MCF 10A (cell line): ENCODE results near the gene AKR1A1. TPM values are rescaled to one million over a fixed set of nuclear protein-coding genes. Genes with fewer than 3 reads are reported as not detected.

ENCODE experiments used
- BruUV-seq: library from RNA; stranded (reverse); fragments of 400-500 nt; replicated peaks from 2 replicates; lab custom pipeline; 2021; lab: Mats Ljungman, UMichigan
- CTCF ChIA-PET: fragments of 300-600 bp; sonication (Branson Sonifier 250); formaldehyde crosslinking; extraction: SDS; loops from one replicate; lab custom pipeline; 2021; ENCODE audit warnings: antibody characterized with exemption, inconsistent platforms; lab: Yijun Ruan, JAX
- POLR2A ChIA-PET: fragments of 300-600, 350-650 bp; sonication (Branson Sonifier 250); formaldehyde crosslinking; extraction: SDS; loops from one replicate; lab custom pipeline; 2020; ENCODE audit warnings: antibody characterized with exemption, inconsistent platforms; lab: Yijun Ruan, JAX
- DNase-seq: peaks from one replicate; pipeline ENCODE4 v3.0.0-alpha.2; 2018; ENCODE audit not compliant: unreplicated experiment
- H3K27ac Mint-ChIP-seq: one replicate; pipeline ENCODE4 v1.8.0; 2022; ENCODE audit warnings: mild to moderate bottlenecking, low read depth, mixed read lengths; ENCODE audit not compliant: unreplicated experiment
- H3K27me3 Mint-ChIP-seq: one replicate; pipeline ENCODE4 v1.8.0; 2022; ENCODE audit warnings: mixed read lengths; ENCODE audit not compliant: insufficient read depth, unreplicated experiment
- H3K36me3 Mint-ChIP-seq: one replicate; pipeline ENCODE4 v1.8.0; 2022; ENCODE audit warnings: mild to moderate bottlenecking, moderate library complexity, mixed read lengths; ENCODE audit not compliant: insufficient read depth, unreplicated experiment
- H3K4me1 Mint-ChIP-seq: one replicate; pipeline ENCODE4 v1.8.0; 2022; ENCODE audit warnings: mixed read lengths; ENCODE audit not compliant: insufficient read depth, unreplicated experiment
- H3K4me3 Mint-ChIP-seq: one replicate; pipeline ENCODE4 v1.8.0; 2022; ENCODE audit warnings: mild to moderate bottlenecking, moderate library complexity, mixed read lengths; ENCODE audit not compliant: unreplicated experiment
- H3K9me3 Mint-ChIP-seq: one replicate; pipeline ENCODE4 v1.8.0; 2022; ENCODE audit warnings: mixed read lengths; ENCODE audit not compliant: unreplicated experiment
- intact Hi-C: fragments of 100-400 bp; cut with micrococcal nuclease; formaldehyde crosslinking; loops from 2 replicates; pipeline ENCODE4 v1.14.1; 2022
- total RNA-seq: library from RNA; stranded (reverse); gene quantifications from 2 replicates; pipeline ENCODE4 v1.2.3, GENCODE V29; 2022
- TF ChIP-seq, protein P1 (sequence below): fragments of 200-600 bp; IDR thresholded peaks from one replicate; pipeline ENCODE4 v1.8.0; 2022; ENCODE audit warnings: antibody characterized with exemption, mild to moderate bottlenecking; ENCODE audit not compliant: unreplicated experiment

Gene AKR1A1
- total RNA-seq, 1 experiment from 2014 or later: 108 TPM

DNA sequence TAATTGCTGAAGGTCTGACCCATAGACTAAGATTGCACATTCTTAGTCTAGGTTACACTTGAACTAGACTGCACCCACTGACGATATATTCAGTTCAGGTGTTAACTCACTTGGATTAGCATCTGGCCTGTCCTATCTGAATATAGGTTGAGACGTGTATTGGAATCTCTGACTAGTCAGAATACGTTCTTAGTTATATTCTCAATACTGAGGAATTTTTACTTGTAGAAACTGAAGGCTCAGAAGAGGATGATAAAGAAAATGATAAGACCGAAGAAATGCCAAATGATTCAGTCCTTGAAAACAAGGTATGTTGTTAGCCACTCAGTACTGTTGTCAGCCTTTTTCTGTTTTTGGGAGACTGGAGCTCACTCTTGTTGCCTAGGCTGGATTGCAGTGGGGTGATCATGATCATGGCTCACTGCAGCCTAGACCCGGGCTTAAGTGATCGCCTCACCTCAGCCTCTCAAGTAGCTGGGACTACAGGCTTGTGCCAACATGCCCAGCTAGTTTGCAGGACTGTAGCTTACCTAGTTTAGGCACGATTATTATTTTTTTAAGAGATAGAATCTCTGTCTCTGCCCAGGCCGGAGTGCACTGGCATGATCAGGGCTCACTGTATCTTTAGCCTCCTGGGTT is 62.4 kb downstream of the AKR1A1 start:
- H3K27ac Mint-ChIP-seq: peak overlapping the region; percentile 58
- peak; percentile 47 for DNase-seq
- TF ChIP-seq, protein P1, sequence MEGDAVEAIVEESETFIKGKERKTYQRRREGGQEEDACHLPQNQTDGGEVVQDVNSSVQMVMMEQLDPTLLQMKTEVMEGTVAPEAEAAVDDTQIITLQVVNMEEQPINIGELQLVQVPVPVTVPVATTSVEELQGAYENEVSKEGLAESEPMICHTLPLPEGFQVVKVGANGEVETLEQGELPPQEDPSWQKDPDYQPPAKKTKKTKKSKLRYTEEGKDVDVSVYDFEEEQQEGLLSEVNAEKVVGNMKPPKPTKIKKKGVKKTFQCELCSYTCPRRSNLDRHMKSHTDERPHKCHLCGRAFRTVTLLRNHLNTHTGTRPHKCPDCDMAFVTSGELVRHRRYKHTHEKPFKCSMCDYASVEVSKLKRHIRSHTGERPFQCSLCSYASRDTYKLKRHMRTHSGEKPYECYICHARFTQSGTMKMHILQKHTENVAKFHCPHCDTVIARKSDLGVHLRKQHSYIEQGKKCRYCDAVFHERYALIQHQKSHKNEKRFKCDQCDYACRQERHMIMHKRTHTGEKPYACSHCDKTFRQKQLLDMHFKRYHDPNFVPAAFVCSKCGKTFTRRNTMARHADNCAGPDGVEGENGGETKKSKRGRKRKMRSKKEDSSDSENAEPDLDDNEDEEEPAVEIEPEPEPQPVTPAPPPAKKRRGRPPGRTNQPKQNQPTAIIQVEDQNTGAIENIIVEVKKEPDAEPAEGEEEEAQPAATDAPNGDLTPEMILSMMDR: no peak
- no TSS peak for BruUV-seq
- H3K27me3 Mint-ChIP-seq: no peaks in the 10 kb centered on the region
- H3K36me3 Mint-ChIP-seq: peaks cover 53% of the 10 kb centered on the region
- intact Hi-C loops: no loop called here
- no peak overlapping the region for H3K4me3 Mint-ChIP-seq
- POLR2A ChIA-PET: interaction anchor here (0.8 to 2.0 kb wide), 8 partner anchors 9 to 91 kb away, joined by 3 to 9 read pairs (median 3); partner anchors contain the start of genes CCDC17, NASP and PRDX1
- peaks cover 5% of the 10 kb centered on the region for H3K4me1 Mint-ChIP-seq
- H3K9me3 Mint-ChIP-seq: no peaks in the 10 kb centered on the region
- CTCF ChIA-PET: interaction anchor here (0.8 to 1.1 kb wide), 2 partner anchors 9 to 24 kb away, joined by 3 read pairs; no protein-coding TSS in a partner anchor

DNA sequence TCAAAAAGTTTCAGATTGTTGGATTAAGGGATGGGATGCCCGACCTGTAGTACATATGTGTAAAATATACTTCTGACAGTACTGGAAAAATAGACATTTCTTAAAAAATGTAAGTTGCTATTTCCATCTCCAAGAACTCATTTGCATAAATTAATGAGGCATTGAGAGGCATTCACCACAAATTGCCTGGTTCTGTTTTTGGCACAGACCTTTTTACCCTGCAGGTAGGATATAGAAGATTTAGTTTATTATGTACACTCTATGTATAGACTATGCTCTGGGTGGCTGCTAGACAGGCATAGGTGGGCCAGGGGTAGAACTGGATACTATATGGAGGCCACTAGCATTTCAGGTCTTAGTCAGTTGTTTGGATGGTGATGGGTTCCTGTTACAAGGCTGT is 65.3 kb downstream of the AKR1A1 start:
- TF ChIP-seq, protein P1: no peak
- intact Hi-C loops: no loop called here
- Mint-ChIP-seq H3K27me3 (no peaks in the 10 kb centered on the region), H3K27ac (no peak overlapping the region), H3K4me3 (no peak overlapping the region), H3K36me3 (peaks cover 53% of the 10 kb centered on the region), H3K9me3 (no peaks in the 10 kb centered on the region), H3K4me1 (peaks cover 5% of the 10 kb centered on the region)
- ChIA-PET CTCF (no interaction called here), POLR2A (no interaction called here)
- DNase-seq: no peak
- no TSS peak for BruUV-seq

DNA sequence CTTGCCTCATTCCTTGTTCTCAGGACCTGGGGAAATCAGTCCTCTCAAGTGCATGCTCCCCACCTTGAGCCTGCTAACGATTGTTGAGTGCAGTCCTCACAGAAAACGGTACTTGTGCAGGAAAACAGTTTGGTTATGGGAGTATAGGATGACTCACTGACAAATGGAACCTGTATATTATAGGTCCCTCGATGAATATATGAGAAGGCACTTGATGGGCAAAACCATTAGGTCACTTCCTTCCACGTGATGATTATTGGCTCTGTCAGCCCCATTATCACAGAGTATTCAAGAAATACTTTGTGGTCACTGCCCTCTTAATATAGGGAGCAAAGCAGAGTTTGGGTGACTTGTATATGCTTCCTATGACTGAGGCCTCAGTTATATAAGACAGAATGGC is 67.0 kb downstream of the AKR1A1 start:
- intact Hi-C loops: no loop called here
- H3K27ac Mint-ChIP-seq: no peak overlapping the region
- H3K4me3 Mint-ChIP-seq: no peak overlapping the region
- CTCF ChIA-PET: no interaction called here
- no peaks in the 10 kb centered on the region for H3K9me3 Mint-ChIP-seq
- BruUV-seq: no TSS peak
- H3K36me3 Mint-ChIP-seq: peaks cover 65% of the 10 kb centered on the region
- POLR2A ChIA-PET: interaction anchor here (0.6 kb wide), 1 partner anchor 1945 kb away, joined by 4 read pairs; no protein-coding TSS in a partner anchor
- DNase-seq: no peak
- H3K4me1 Mint-ChIP-seq: peaks cover 5% of the 10 kb centered on the region
- TF ChIP-seq, protein P1: no peak
- no peaks in the 10 kb centered on the region for H3K27me3 Mint-ChIP-seq

DNA sequence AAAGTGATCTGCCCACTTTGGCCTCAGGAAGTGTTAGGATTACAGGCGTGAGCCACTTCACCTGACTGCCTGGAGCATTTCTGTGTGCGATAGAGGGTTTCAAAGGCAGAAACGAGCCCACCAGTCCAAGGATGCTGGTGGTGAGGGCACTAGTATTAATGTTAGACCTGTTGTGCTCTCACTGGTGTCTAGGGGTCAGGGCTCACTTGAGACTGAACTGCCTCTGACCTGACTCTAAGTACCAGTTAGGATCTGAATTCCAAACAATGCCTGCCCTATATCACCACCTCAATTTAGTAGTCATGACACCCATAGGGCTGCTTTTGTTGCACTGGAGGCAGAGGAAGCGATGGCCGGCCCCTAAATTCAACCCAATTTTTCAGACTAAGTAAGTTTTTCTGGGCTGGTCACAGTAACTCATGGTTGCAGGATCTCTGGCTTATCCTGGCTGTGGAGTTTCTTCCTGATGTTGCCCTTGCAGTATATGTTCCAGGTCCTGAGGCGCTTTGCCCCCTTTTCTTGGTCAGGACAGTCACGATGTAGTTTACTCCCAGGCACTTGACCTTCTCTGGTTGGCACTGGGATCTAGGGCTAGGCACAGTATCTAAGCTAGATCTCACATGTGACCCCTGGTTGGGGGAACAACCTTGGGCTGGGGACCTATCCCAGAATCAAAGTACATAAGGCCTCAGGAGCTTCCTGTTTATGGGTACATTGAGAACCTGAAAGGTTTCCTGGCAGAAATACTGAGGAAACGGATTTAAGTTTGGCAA is 68.7 kb downstream of the AKR1A1 start:
- DNase-seq: no peak
- no peaks in the 10 kb centered on the region for H3K27me3 Mint-ChIP-seq
- CTCF ChIA-PET: interaction anchor here (0.5 to 0.6 kb wide), 2 partner anchors 65 to 72 kb away, joined by 3 read pairs; no protein-coding TSS in a partner anchor
- POLR2A ChIA-PET: interaction anchor here (0.5 to 0.6 kb wide), 2 partner anchors 68 to 995 kb away, joined by 3 read pairs; no protein-coding TSS in a partner anchor
- H3K4me3 Mint-ChIP-seq: no peak overlapping the region
- H3K9me3 Mint-ChIP-seq: no peaks in the 10 kb centered on the region
- H3K4me1 Mint-ChIP-seq: no peaks in the 10 kb centered on the region
- no TSS peak for BruUV-seq
- H3K27ac Mint-ChIP-seq: no peak overlapping the region
- peaks cover 75% of the 10 kb centered on the region for H3K36me3 Mint-ChIP-seq
- TF ChIP-seq, protein P1: no peak
- intact Hi-C loops: no loop called here
